BJ (cell line): ENCODE results near the gene SYT17. TPM values are rescaled to one million over a fixed set of nuclear protein-coding genes. Genes with fewer than 3 reads are reported as not detected.

Experiments used
- CTCF ChIA-PET: fragments of 350-600 bp; formaldehyde crosslinking; extraction: SDS; loops from one replicate; lab custom pipeline; 2021; ENCODE audit warnings: antibody characterized with exemption, inconsistent platforms; lab: Yijun Ruan, JAX
- POLR2A ChIA-PET: fragments of 300-600 bp; sonication (Branson Sonifier 250); formaldehyde crosslinking; extraction: SDS; loops from one replicate; lab custom pipeline; 2021; ENCODE audit warnings: antibody characterized with exemption; lab: Charles Lee
- DNase-seq: peaks from one replicate; pipeline ENCODE4 v3.0.0-alpha.2; 2011; ENCODE audit warnings: low read depth
- H3K27me3 ChIP-seq: 2 replicates; pipeline ENCODE4 v1.6.0; 2011; ENCODE audit warnings: low read length; ENCODE audit not compliant: control insufficient read depth, insufficient read depth
- H3K36me3 ChIP-seq: 2 replicates; pipeline ENCODE4 v1.5.1; 2011; ENCODE audit warnings: low read length; ENCODE audit not compliant: control insufficient read depth, insufficient read depth
- H3K4me3 ChIP-seq: 2 replicates; pipeline ENCODE4 v1.5.1; 2011; ENCODE audit warnings: low read depth, mild to moderate bottlenecking, control low read depth, low read length
- CTCF ChIP-seq: IDR thresholded peaks from 2 replicates; pipeline ENCODE4 v1.5.1; 2011; ENCODE audit warnings: low read depth, mild to moderate bottlenecking, control low read depth, inconsistent platforms, low read length, moderate library complexity; ENCODE audit not compliant: insufficient read depth
- polyA plus RNA-seq: library from polyadenylated mRNA; depleted of rRNA; stranded (reverse); fragments of >200 nt; gene quantifications from 2 replicates; pipeline ENCODE4 v1.2.3, GENCODE V29; 2011

The SYT17 gene
- polyA plus RNA-seq, 1 experiment = not detected

DNA sequence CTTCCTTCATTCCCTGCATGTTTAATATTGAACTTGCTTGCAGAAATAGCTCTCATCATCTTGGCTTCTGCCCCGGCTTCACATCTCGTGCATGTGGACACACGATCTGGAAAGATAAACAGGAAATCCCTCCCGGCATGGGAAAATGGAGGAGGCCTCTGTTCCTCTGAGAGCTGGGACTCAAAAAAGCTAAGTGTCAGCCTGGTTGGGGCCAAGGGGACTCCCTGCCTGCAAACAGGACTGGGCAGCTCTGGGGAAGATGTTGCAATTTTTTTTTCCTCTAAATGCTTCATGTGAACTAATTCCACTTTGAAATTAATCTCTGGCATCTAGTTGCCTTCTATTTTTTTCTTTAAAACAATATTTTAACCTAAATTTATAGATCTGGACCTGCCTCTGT is 29.4 kb upstream of the SYT17 start:
- POLR2A ChIA-PET = no interaction called here
- DNase-seq = peak; percentile 80
- Histone ChIP-seq H3K27me3 (no peaks in the 10 kb centered on the region; the same call in 1 of the 2 replicates), H3K36me3 (no peaks in the 10 kb centered on the region), H3K4me3 (no peak overlapping the region)
- CTCF ChIA-PET = interaction anchor here (0.9 to 5.8 kb wide), 6 partner anchors 16 to 53 kb away, joined by 3 to 31 read pairs (median 6); partner anchors contain the start of gene ITPRIPL2
- TF ChIP-seq CTCF = no peak

GRCh38 chr16:19139436-19140091 is 28.5 kb upstream of the SYT17 start:
- H3K36me3 ChIP-seq = no peaks in the 10 kb centered on the region
- no peak for TF ChIP-seq CTCF
- ChIA-PET CTCF (interaction anchor here (1.1 to 5.8 kb wide), 5 partner anchors 9 to 53 kb away, joined by 3 to 31 read pairs (median 7); partner anchors contain the start of gene ITPRIPL2), POLR2A (no interaction called here)
- no peaks in the 10 kb centered on the region; the same call in none of the 2 replicates for H3K27me3 ChIP-seq
- DNase-seq = no peak
- H3K4me3 ChIP-seq = no peak overlapping the region

GRCh38 chr16:19140396-19140795 is 27.6 kb upstream of the SYT17 start:
- POLR2A ChIA-PET = interaction anchor here (0.6 kb wide), 1 partner anchor 523 kb away, joined by 8 read pairs; no protein-coding TSS in a partner anchor
- Histone ChIP-seq H3K36me3 (no peaks in the 10 kb centered on the region), H3K27me3 (no peaks in the 10 kb centered on the region; the same call in none of the 2 replicates), H3K4me3 (no peak overlapping the region)
- TF ChIP-seq CTCF = no peak
- DNase-seq = no peak
- CTCF ChIA-PET = interaction anchor here (2.1 to 5.8 kb wide), 3 partner anchors 11 to 38 kb away, joined by 7 to 31 read pairs (median 12); partner anchors contain the start of gene ITPRIPL2

DNA sequence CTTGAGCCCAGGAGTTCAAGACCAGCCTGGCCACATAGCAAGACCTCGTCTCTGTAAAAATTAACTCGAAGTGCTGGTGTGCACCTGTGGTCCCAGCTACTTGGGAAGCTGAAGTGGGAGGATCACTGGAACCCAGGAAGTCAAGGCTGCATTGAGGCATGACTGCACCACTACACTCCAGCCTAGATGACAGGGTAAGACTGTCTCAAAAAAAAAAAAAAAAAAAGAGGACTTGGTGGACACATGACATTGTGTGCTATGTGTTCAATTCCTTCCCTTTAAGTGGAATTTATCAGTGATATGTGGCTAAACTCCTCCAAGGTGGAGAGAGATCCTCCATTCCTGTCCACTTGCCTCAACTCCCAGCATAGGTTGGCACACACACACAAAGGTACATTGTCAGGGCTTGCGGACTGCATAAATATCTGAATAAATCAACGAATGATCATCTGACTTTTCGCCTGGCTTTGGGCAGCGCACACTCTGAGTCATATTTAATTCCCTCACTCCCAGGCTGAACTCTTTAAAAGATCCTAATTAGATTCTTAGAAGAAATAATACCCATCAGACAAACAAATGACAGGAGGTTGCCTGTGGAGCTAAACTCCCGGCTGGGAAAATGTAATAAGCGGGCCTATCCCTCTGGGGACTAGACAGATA is 25.0 kb upstream of the SYT17 start:
- DNase-seq = no peak
- CTCF ChIA-PET = interaction anchor here (0.8 kb wide), 1 partner anchor 58 kb away, joined by 3 read pairs; no protein-coding TSS in a partner anchor
- Histone ChIP-seq H3K4me3 (no peak overlapping the region), H3K27me3 (no peaks in the 10 kb centered on the region; the same call in none of the 2 replicates), H3K36me3 (no peaks in the 10 kb centered on the region)
- no peak for TF ChIP-seq CTCF
- POLR2A ChIA-PET = no interaction called here

DNA sequence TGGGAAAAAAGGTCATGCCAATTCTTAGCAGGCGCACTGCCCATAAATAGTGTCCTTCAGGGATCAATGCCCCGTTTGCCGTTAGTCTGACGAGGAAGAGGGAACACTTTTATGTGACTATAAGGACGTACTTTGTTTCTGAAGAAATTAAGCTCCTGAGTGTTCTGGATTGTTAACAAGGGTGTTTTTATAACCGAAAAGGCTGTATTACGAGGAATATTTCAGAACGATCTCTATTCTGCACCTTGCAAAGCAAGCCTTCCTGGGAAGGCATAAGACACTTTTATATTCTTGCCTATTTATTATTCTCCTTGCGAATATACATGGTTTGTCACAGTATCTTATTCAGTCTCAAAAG is 24.5 kb upstream of the SYT17 start:
- no peak for TF ChIP-seq CTCF
- Histone ChIP-seq H3K4me3 (no peak overlapping the region), H3K27me3 (no peaks in the 10 kb centered on the region; the same call in none of the 2 replicates), H3K36me3 (no peaks in the 10 kb centered on the region)
- ChIA-PET CTCF (interaction anchor here (0.8 to 2.7 kb wide), 4 partner anchors 8 to 58 kb away, joined by 3 to 8 read pairs (median 4); no protein-coding TSS in a partner anchor), POLR2A (no interaction called here)
- DNase-seq = no peak
